Measurements from ENCODE around the gene DHRSX.
"Not testable (repeated sequence)": the region's sequence is repeated elsewhere in the genome, so short reads cannot be mapped to it uniquely, and the experiment has no call there.

DHRSX gene

GRCh38 chrX:2500803-2501558 is at the start of gene DHRSX, which contains the start of gene ZBED1:
TSS of gene DHRSX (minus strand) at chrX:2500976. CDS start at chrX:2500925, 51 bp downstream.
TSS of gene ZBED1 (minus strand) at chrX:2500976. CDS start at chrX:2490719, 10,257 bp downstream.
- DNase-seq, result no peak

- no peak for DNase-seq
Measured at GRCh38 chrX:2549876-2550275, 49.1 kb upstream of the DHRSX start.

GRCh38 chrX:2548711-2549423 is 48.1 kb upstream of the DHRSX start:
- DNase-seq, result no peak

GRCh38 chrX:2547736-2548135 is 47.0 kb upstream of the DHRSX start:
- DNase-seq, result no peak

- DNase-seq, result no peak
Measured at GRCh38 chrX:2546496-2546895, 45.7 kb upstream of the DHRSX start.

- DNase-seq, result no peak
Measured at GRCh38 chrX:2545144-2545543, 44.4 kb upstream of the DHRSX start.

GRCh38 chrX:2542826-2543521 is 42.2 kb upstream of the DHRSX start:
- peak in 2 of 56 donors; percentile 0 for DNase-seq

GRCh38 chrX:2541603-2542002 is 40.8 kb upstream of the DHRSX start:
- no peak for DNase-seq

GRCh38 chrX:2540426-2540947 is 39.7 kb upstream of the DHRSX start:
- DNase-seq, result no peak

- DNase-seq, result no peak
Measured at GRCh38 chrX:2539586-2539985, 38.8 kb upstream of the DHRSX start.

- DNase-seq, result peak in 41 of 56 donors; percentile 0 to 64 (median 11)
Measured at GRCh38 chrX:2538031-2538757, 37.4 kb upstream of the DHRSX start.

GRCh38 chrX:2536974-2537373 is 36.2 kb upstream of the DHRSX start:
- DNase-seq, result peak in 14 of 56 donors; percentile 0 to 37 (median 2)

GRCh38 chrX:2536141-2536540 is 35.4 kb upstream of the DHRSX start:
- DNase-seq, result no peak

GRCh38 chrX:2534261-2535021 is 33.7 kb upstream of the DHRSX start:
- not testable (repeated sequence) for DNase-seq

- DNase-seq, result no peak
Measured at GRCh38 chrX:2533424-2533823, 32.6 kb upstream of the DHRSX start.

GRCh38 chrX:2526390-2526789 is 25.6 kb upstream of the DHRSX start:
- no peak for DNase-seq

- DNase-seq, result no peak
Measured at GRCh38 chrX:2523911-2524310, 23.1 kb upstream of the DHRSX start.

GRCh38 chrX:2521927-2522386 is 21.2 kb upstream of the DHRSX start:
- no peak for DNase-seq

- no peak for DNase-seq
Measured at GRCh38 chrX:2521092-2521926, 20.5 kb upstream of the DHRSX start.

All from nucleus accumbens (tissue), 56 donors.